GM23338 (cell line): ENCODE data around the gene CCDC73. TPM values are rescaled to one million over a fixed set of nuclear protein-coding genes. Genes with fewer than 3 reads are reported as not detected.

Source experiments
- ATAC-seq: fragments of 200-7000 bp; cut with Tn5 transposase; 3 replicates; pipeline ENCODE4 v1.9.1; 2020
- DNase-seq: peaks from one replicate; pipeline ENCODE4 v3.0.0-alpha.2; 2015; ENCODE audit warnings: low spot score
- H2AFZ ChIP-seq: fragments of 200-600 bp; sonication (generic); 2 replicates; pipeline ENCODE4 v1.8.0; 2016; ENCODE audit warnings: antibody characterized with exemption, mild to moderate bottlenecking, moderate library complexity
- H3F3A ChIP-seq: fragments of 200-600 bp; sonication (generic); replicated peaks from 2 replicates; pipeline ENCODE4 v1.8.0; 2017; ENCODE audit warnings: antibody characterized with exemption, mixed run types, low read depth
- H3K27ac ChIP-seq: fragments of 200-600 bp; sonication (generic); 2 replicates; pipeline ENCODE4 v1.6.1; 2016; ENCODE audit warnings: low read depth
- H3K27me3 ChIP-seq: fragments of 200-600 bp; sonication (generic); 2 replicates; pipeline ENCODE4 v1.8.0; 2016; ENCODE audit warnings: mild to moderate bottlenecking, mixed run types, moderate library complexity; ENCODE audit not compliant: insufficient read depth
- H3K36me3 ChIP-seq: fragments of 200-600 bp; sonication (generic); 2 replicates; pipeline ENCODE4 v1.8.0; 2016; ENCODE audit warnings: mild to moderate bottlenecking; ENCODE audit not compliant: insufficient read depth
- H3K4me1 ChIP-seq: fragments of 200-600 bp; sonication (generic); 2 replicates; pipeline ENCODE4 v1.8.0; 2016; ENCODE audit warnings: mild to moderate bottlenecking, moderate library complexity; ENCODE audit not compliant: insufficient read depth
- H3K4me2 ChIP-seq: fragments of 200-600 bp; sonication (generic); 2 replicates; pipeline ENCODE4 v1.7.1; 2017; ENCODE audit warnings: mixed run types
- H3K4me3 ChIP-seq: fragments of 200-600 bp; sonication (generic); 2 replicates; pipeline ENCODE4 v1.6.1; 2016; ENCODE audit warnings: mixed run types
- H3K79me2 ChIP-seq: fragments of 200-600 bp; sonication (generic); replicated peaks from 2 replicates; pipeline ENCODE4 v1.8.0; 2017; ENCODE audit warnings: mild to moderate bottlenecking; ENCODE audit not compliant: insufficient read depth
- H3K9me2 ChIP-seq: fragments of 200-600 bp; sonication (generic); 2 replicates; pipeline ENCODE4 v1.8.0; 2017; ENCODE audit not compliant: insufficient read depth
- H4K20me1 ChIP-seq: fragments of 200-600 bp; sonication (generic); replicated peaks from 2 replicates; pipeline ENCODE4 v1.8.0; 2017; ENCODE audit warnings: mild to moderate bottlenecking; ENCODE audit not compliant: insufficient read depth
- H3K27ac Mint-ChIP-seq: 2 replicates; pipeline ENCODE4 v1.8.0; 2020; ENCODE audit warnings: inconsistent platforms, mild to moderate bottlenecking, moderate library complexity, mixed read lengths
- H3K27me3 Mint-ChIP-seq: 3 replicates; pipeline ENCODE4 v1.8.0; 2022; ENCODE audit warnings: low read depth, mild to moderate bottlenecking, moderate library complexity, mixed read lengths, inconsistent platforms; ENCODE audit not compliant: insufficient read depth, poor library complexity
- H3K36me3 Mint-ChIP-seq: 3 replicates; pipeline ENCODE4 v1.8.0; 2021; ENCODE audit warnings: low read depth, mild to moderate bottlenecking, inconsistent platforms, moderate library complexity, mixed read lengths
- H3K4me1 Mint-ChIP-seq: 3 replicates; pipeline ENCODE4 v1.8.0; 2020; ENCODE audit warnings: mild to moderate bottlenecking, inconsistent platforms, mixed read lengths
- H3K4me3 Mint-ChIP-seq: 3 replicates; pipeline ENCODE4 v1.8.0; 2021; ENCODE audit warnings: moderate library complexity, mild to moderate bottlenecking, inconsistent platforms, mixed read lengths
- H3K9me3 Mint-ChIP-seq: 3 replicates; pipeline ENCODE4 v1.8.0; 2020; ENCODE audit warnings: moderate library complexity, mild to moderate bottlenecking, inconsistent platforms, mixed read lengths
- CTCF ChIP-seq, 2 experiments: fragments of 200-600 bp in 1 of 2; sonication (generic) in 1 of 2; conservative IDR thresholded peaks; 2 replicates each; pipeline versions ENCODE4 v1.5.1 to v1.6.1; 2016 to 2017; ENCODE audit warnings: antibody characterized with exemption in 2 of 2, low read depth in 2 of 2, mild to moderate bottlenecking in 2 of 2, moderate library complexity in 1 of 2
- EZH2 ChIP-seq: fragments of 200-600 bp; sonication (generic); IDR thresholded peaks from one replicate; pipeline ENCODE4 v1.8.0; 2017; ENCODE audit warnings: antibody characterized with exemption, mild to moderate bottlenecking, low read depth; ENCODE audit not compliant: unreplicated experiment
- EZH2phosphoT487 ChIP-seq: fragments of 200-600 bp; sonication (generic); IDR thresholded peaks from one replicate; pipeline ENCODE4 v1.8.1; 2018; ENCODE audit warnings: antibody characterized with exemption; ENCODE audit not compliant: unreplicated experiment
- JUNB ChIP-seq: IDR thresholded peaks from one replicate; pipeline ENCODE4 v1.6.1; 2016; ENCODE audit warnings: antibody characterized with exemption; ENCODE audit not compliant: unreplicated experiment
- POLR2AphosphoS5 ChIP-seq: IDR thresholded peaks from 2 replicates; pipeline ENCODE4 v1.6.1; 2016; ENCODE audit warnings: antibody characterized with exemption, low read depth
- REST ChIP-seq: IDR thresholded peaks from one replicate; pipeline ENCODE4 v1.6.1; 2018; ENCODE audit warnings: antibody characterized with exemption; ENCODE audit not compliant: unreplicated experiment
- STAT1 ChIP-seq: IDR thresholded peaks from one replicate; pipeline ENCODE4 v1.6.1; 2016; ENCODE audit warnings: antibody characterized with exemption; ENCODE audit not compliant: unreplicated experiment
- ZNF114 ChIP-seq: fragments of 250-450 bp; sonication (Bioruptor Pico); IDR thresholded peaks from 2 replicates; pipeline ENCODE4 v1.5.0; 2020; ENCODE audit warnings: mild to moderate bottlenecking, moderate library complexity
- ZNF331 ChIP-seq: fragments of 250-450 bp; sonication (Bioruptor Pico); IDR thresholded peaks from 2 replicates; pipeline ENCODE4 v1.5.0; 2020; ENCODE audit warnings: low read depth, mild to moderate bottlenecking, moderate library complexity
- polyA plus RNA-seq: library from polyadenylated mRNA; unstranded; fragments of >200 nt; fragmentation: Nextera tagmentation; extraction: Ambion mirVana; gene quantifications from 2 replicates; pipeline ENCODE4 v1.2.1, GENCODE V29; 2016
- total RNA-seq: library from RNA; depleted of rRNA; stranded (reverse); fragments of >200 nt; shearing (Covaris generic); gene quantifications from 2 replicates; pipeline ENCODE4 v1.2.3, GENCODE V29; 2014
- TF ChIP-seq, protein P1 (sequence below): IDR thresholded peaks from 2 replicates; pipeline ENCODE4 v1.6.1; 2016; ENCODE audit warnings: antibody characterized with exemption

CCDC73 gene
- total and polyA plus RNA-seq, 2 experiments from 2014 or later: 0.06 TPM; not detected in 1

GRCh38 chr11:32575070-32575469 lies 219.4 kb downstream of the CCDC73 start:
- no peaks in the 10 kb centered on the region for H4K20me1 ChIP-seq
- peaks cover 6% of the 10 kb centered on the region; the same call in 1 of the 2 replicates for H3K9me2 ChIP-seq
- Mint-ChIP-seq H3K27me3 (peaks cover under 1% of the 10 kb centered on the region), H3K4me1 (peaks cover 14% of the 10 kb centered on the region), H3K27ac (no peak overlapping the region), H3K36me3 (no peaks in the 10 kb centered on the region; the same call in 2 of the 3 replicates), H3K9me3 (no peaks in the 10 kb centered on the region), H3K4me3 (no peak overlapping the region)
- H3K36me3 ChIP-seq: no peaks in the 10 kb centered on the region
- H3K79me2 ChIP-seq: no peaks in the 10 kb centered on the region
- no peak overlapping the region for H3K4me3 ChIP-seq
- H3F3A ChIP-seq: no peaks in the 10 kb centered on the region
- H3K27ac ChIP-seq: no peak overlapping the region
- H3K4me1 ChIP-seq: peaks cover 6% of the 10 kb centered on the region
- DNase-seq: no peak
- TF ChIP-seq EZH2: no peak
- no peak for TF ChIP-seq ZNF331 (CRISPR knock-in tag)
- TF ChIP-seq STAT1: no peak
- no peak for TF ChIP-seq CTCF (conservative IDR thresholded peaks at IDR 0.05; ENCODE audit: low read depth in 2 of 2)
- TF ChIP-seq REST: no peak
- no peak for TF ChIP-seq JUNB
- H3K4me2 ChIP-seq: no peak overlapping the region
- H2AFZ ChIP-seq: peak overlapping the region; percentile 47; the same call in 1 of the 2 replicates
- 0 out of 2 replicates have a peak, but pooled peaks cover 8% of the 10 kb centered on the region for H3K27me3 ChIP-seq
- no peak for ATAC-seq

GRCh38 chr11:32574421-32574820 lies 220.0 kb downstream of the CCDC73 start:
- H3K9me3 Mint-ChIP-seq: no peaks in the 10 kb centered on the region
- no peaks in the 10 kb centered on the region; the same call in 2 of the 3 replicates for H3K36me3 Mint-ChIP-seq
- Histone ChIP-seq H3F3A (no peaks in the 10 kb centered on the region), H3K9me2 (peaks cover 6% of the 10 kb centered on the region; the same call in 1 of the 2 replicates), H3K27me3 (0 out of 2 replicates have a peak, but pooled peaks cover 8% of the 10 kb centered on the region), H4K20me1 (no peaks in the 10 kb centered on the region), H3K79me2 (no peaks in the 10 kb centered on the region), H2AFZ (peak overlapping the region; percentile 47; the same call in 1 of the 2 replicates), H3K4me3 (no peak overlapping the region), H3K27ac (no peak overlapping the region), H3K4me1 (peaks cover 6% of the 10 kb centered on the region), H3K4me2 (no peak overlapping the region), H3K36me3 (no peaks in the 10 kb centered on the region)
- no peak for TF ChIP-seq REST
- no peak for TF ChIP-seq POLR2AphosphoS5
- no peak for TF ChIP-seq JUNB
- TF ChIP-seq STAT1: no peak
- no peak for TF ChIP-seq ZNF114
- TF ChIP-seq, protein P1, sequence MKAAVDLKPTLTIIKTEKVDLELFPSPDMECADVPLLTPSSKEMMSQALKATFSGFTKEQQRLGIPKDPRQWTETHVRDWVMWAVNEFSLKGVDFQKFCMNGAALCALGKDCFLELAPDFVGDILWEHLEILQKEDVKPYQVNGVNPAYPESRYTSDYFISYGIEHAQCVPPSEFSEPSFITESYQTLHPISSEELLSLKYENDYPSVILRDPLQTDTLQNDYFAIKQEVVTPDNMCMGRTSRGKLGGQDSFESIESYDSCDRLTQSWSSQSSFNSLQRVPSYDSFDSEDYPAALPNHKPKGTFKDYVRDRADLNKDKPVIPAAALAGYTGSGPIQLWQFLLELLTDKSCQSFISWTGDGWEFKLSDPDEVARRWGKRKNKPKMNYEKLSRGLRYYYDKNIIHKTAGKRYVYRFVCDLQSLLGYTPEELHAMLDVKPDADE: no peak
- no peak for TF ChIP-seq EZH2phosphoT487
- DNase-seq (no peak), ATAC-seq (no peak)
- H3K27ac Mint-ChIP-seq: no peak overlapping the region
- no peak overlapping the region for H3K4me3 Mint-ChIP-seq
- peaks cover 14% of the 10 kb centered on the region for H3K4me1 Mint-ChIP-seq
- H3K27me3 Mint-ChIP-seq: no peaks in the 10 kb centered on the region
